HepG2 (cell line): Measurements from ENCODE around the gene IGFALS. TPM values are rescaled to one million over a fixed set of nuclear protein-coding genes. Genes with fewer than 3 reads are reported as not detected.

Experiments
- HNF4A ChIP-seq: sonication (generic); formaldehyde crosslinking; IDR thresholded peaks from 2 replicates; pipeline ENCODE4 v1.4.0; 2020; ENCODE audit warnings: missing genetic modification reagents
- HNRNPUL1 ChIP-seq: fragments of 200-400 bp; formaldehyde crosslinking; IDR thresholded peaks from 2 replicates; pipeline ENCODE4 v1.6.1; 2017; ENCODE audit warnings: low read depth, mild to moderate bottlenecking, low read length, moderate library complexity
- IRX3 ChIP-seq: sonication (generic); formaldehyde crosslinking; IDR thresholded peaks from 2 replicates; pipeline ENCODE4 v1.8.1; 2023; ENCODE audit warnings: mild to moderate bottlenecking, low read depth, missing genetic modification reagents, borderline replicate concordance
- KDM6A ChIP-seq: IDR thresholded peaks from 2 replicates; pipeline ENCODE4 v1.6.1; 2016; ENCODE audit warnings: low read depth
- MXD1 ChIP-seq: sonication (generic); formaldehyde crosslinking; IDR thresholded peaks from 2 replicates; pipeline ENCODE4 v1.4.0; 2020; ENCODE audit warnings: mild to moderate bottlenecking, missing genetic modification reagents
- NCOA5 ChIP-seq: sonication (generic); formaldehyde crosslinking; IDR thresholded peaks from 2 replicates; pipeline ENCODE4 v1.4.0; 2020; ENCODE audit warnings: missing genetic modification reagents
- PLRG1 ChIP-seq: fragments of 450-650 bp; conservative IDR thresholded peaks from 2 replicates; pipeline ENCODE4 v1.6.1; 2016
- U2AF1 ChIP-seq: fragments of 200-400 bp; formaldehyde crosslinking; optimal IDR thresholded peaks from 2 replicates; pipeline ENCODE3; 2017; ENCODE audit warnings: mild to moderate bottlenecking, low read depth, low read length
- YY1 ChIP-seq: IDR thresholded peaks from 2 replicates; pipeline ENCODE4 v1.6.1; 2011; ENCODE audit warnings: low read length, low read depth, moderate library complexity, mild to moderate bottlenecking; ENCODE audit not compliant: insufficient read depth, insufficient replicate concordance
- ZFX ChIP-seq: sonication (generic); formaldehyde crosslinking; IDR thresholded peaks from 2 replicates; pipeline ENCODE4 v1.4.0; 2020; ENCODE audit warnings: mild to moderate bottlenecking, low read depth, missing genetic modification reagents, moderate library complexity
- ZNF20 ChIP-seq: sonication (generic); formaldehyde crosslinking; IDR thresholded peaks from 2 replicates; pipeline ENCODE4 v1.4.0; 2020; ENCODE audit warnings: mild to moderate bottlenecking, moderate library complexity, missing genetic modification reagents
- ZNF33A ChIP-seq: sonication (generic); formaldehyde crosslinking; IDR thresholded peaks from 2 replicates; pipeline ENCODE4 v1.5.1; 2020; ENCODE audit warnings: missing genetic modification reagents, mild to moderate bottlenecking, moderate library complexity, borderline replicate concordance
- ZNF343 ChIP-seq: sonication (generic); formaldehyde crosslinking; IDR thresholded peaks from 2 replicates; pipeline ENCODE4 v1.4.0; 2020; ENCODE audit warnings: mild to moderate bottlenecking, missing genetic modification reagents
- ZNF441 ChIP-seq: sonication (generic); formaldehyde crosslinking; IDR thresholded peaks from 2 replicates; pipeline ENCODE4 v1.7.0; 2021; ENCODE audit warnings: missing genetic modification reagents, borderline replicate concordance
- polyA plus RNA-seq, 8 experiments: library from polyadenylated mRNA; depleted of rRNA in 3 of 8; stranded (reverse) in 7 of 8; unstranded in 1 of 8; fragments of >200 nt; fragmentation: Illumina TruSeq in 4 of 8; extraction: Trizol in 4 of 8; gene quantifications; 2 replicates each; pipeline versions ENCODE4 v1.2.1 to v1.2.3, GENCODE V29; 2011 to 2016; ENCODE audit warnings: low read depth in 4 of 8, missing spikeins in 1 of 8, mixed read lengths in 1 of 8; ENCODE audit not compliant: insufficient read depth in 1 of 8
- total RNA-seq, 5 experiments: library from RNA; depleted of rRNA; stranded (reverse); fragments of >200 nt; fragmentation: Illumina TruSeq; extraction: Trizol; gene quantifications; 2 replicates each; pipeline ENCODE4 v1.2.3, GENCODE V29; 2016; ENCODE audit warnings: low read depth in 1 of 5
- TF ChIP-seq, protein P1 (sequence below): sonication (generic); formaldehyde crosslinking; IDR thresholded peaks from 2 replicates; pipeline ENCODE4 v1.4.0; 2020; ENCODE audit warnings: mild to moderate bottlenecking, missing genetic modification reagents
- TF ChIP-seq, protein P2 (sequence below), 2 experiments: sonication (generic) in 1 of 2; formaldehyde crosslinking in 1 of 2; IDR thresholded peaks; 2 replicates each; pipeline versions ENCODE4 v1.4.0 to v1.6.1; 2016 to 2020; ENCODE audit warnings: borderline replicate concordance in 1 of 2, low read depth in 1 of 2, mild to moderate bottlenecking in 1 of 2, missing genetic modification reagents in 1 of 2
- TF ChIP-seq, protein P3 (sequence below): sonication (generic); formaldehyde crosslinking; IDR thresholded peaks from 2 replicates; pipeline ENCODE4 v1.4.0; 2020; ENCODE audit warnings: missing genetic modification reagents
- TF ChIP-seq, protein P4 (sequence below): sonication (generic); formaldehyde crosslinking; IDR thresholded peaks from 2 replicates; pipeline ENCODE4 v1.4.0; 2020; ENCODE audit warnings: missing genetic modification reagents

The IGFALS gene
- total and polyA plus RNA-seq, 2 of the 13 experiments (the other 11 are each of a cell fraction or from before 2014, with no cell fraction given): 0.34 to 2.4 TPM

GRCh38 chr16:1826691-1827573 is 33.4 kb upstream of the IGFALS start, which contains the start of the genes FAHD1 and HAGH (continued):
- TF ChIP-seq PLRG1 (no peak), HNRNPUL1 (no peak), YY1 (peak; percentile 92), KDM6A (no peak), NCOA5 (no peak), HNF4A (CRISPR knock-in tag) (peak; percentile 39; the same call in 1 of the 2 replicates), MXD1 (CRISPR knock-in tag) (peak; percentile 98), U2AF1 (no peak), ZNF33A (no peak), IRX3 (CRISPR knock-in tag) (0 out of 2 replicates have a peak, but pooled peaks have one; percentile 90), ZFX (peak; percentile 96), ZNF343 (CRISPR knock-in tag) (peak; percentile 68; the same call in 1 of the 2 replicates), ZNF20 (0 out of 2 replicates have a peak, but pooled peaks have one; percentile 56), ZNF441 (CRISPR knock-in tag) (peak; percentile 77; the same call in 1 of the 2 replicates)
- TF ChIP-seq, protein P1, sequence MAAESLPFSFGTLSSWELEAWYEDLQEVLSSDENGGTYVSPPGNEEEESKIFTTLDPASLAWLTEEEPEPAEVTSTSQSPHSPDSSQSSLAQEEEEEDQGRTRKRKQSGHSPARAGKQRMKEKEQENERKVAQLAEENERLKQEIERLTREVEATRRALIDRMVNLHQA (CRISPR knock-in tag): no peak
- TF ChIP-seq, protein P2, sequence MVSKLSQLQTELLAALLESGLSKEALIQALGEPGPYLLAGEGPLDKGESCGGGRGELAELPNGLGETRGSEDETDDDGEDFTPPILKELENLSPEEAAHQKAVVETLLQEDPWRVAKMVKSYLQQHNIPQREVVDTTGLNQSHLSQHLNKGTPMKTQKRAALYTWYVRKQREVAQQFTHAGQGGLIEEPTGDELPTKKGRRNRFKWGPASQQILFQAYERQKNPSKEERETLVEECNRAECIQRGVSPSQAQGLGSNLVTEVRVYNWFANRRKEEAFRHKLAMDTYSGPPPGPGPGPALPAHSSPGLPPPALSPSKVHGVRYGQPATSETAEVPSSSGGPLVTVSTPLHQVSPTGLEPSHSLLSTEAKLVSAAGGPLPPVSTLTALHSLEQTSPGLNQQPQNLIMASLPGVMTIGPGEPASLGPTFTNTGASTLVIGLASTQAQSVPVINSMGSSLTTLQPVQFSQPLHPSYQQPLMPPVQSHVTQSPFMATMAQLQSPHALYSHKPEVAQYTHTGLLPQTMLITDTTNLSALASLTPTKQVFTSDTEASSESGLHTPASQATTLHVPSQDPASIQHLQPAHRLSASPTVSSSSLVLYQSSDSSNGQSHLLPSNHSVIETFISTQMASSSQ (IDR thresholded peaks at IDR 0.05; ENCODE audit: low read depth): no peak; the same call in 1 of the 2 replicates
- TF ChIP-seq, protein P2 (CRISPR knock-in tag; IDR thresholded peaks at IDR 0.05; ENCODE audit: borderline replicate concordance): peak; percentile 84
- TF ChIP-seq, protein P3, sequence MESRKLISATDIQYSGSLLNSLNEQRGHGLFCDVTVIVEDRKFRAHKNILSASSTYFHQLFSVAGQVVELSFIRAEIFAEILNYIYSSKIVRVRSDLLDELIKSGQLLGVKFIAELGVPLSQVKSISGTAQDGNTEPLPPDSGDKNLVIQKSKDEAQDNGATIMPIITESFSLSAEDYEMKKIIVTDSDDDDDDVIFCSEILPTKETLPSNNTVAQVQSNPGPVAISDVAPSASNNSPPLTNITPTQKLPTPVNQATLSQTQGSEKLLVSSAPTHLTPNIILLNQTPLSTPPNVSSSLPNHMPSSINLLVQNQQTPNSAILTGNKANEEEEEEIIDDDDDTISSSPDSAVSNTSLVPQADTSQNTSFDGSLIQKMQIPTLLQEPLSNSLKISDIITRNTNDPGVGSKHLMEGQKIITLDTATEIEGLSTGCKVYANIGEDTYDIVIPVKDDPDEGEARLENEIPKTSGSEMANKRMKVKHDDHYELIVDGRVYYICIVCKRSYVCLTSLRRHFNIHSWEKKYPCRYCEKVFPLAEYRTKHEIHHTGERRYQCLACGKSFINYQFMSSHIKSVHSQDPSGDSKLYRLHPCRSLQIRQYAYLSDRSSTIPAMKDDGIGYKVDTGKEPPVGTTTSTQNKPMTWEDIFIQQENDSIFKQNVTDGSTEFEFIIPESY: peak; percentile 61; the same call in 1 of the 2 replicates
- TF ChIP-seq, protein P4, sequence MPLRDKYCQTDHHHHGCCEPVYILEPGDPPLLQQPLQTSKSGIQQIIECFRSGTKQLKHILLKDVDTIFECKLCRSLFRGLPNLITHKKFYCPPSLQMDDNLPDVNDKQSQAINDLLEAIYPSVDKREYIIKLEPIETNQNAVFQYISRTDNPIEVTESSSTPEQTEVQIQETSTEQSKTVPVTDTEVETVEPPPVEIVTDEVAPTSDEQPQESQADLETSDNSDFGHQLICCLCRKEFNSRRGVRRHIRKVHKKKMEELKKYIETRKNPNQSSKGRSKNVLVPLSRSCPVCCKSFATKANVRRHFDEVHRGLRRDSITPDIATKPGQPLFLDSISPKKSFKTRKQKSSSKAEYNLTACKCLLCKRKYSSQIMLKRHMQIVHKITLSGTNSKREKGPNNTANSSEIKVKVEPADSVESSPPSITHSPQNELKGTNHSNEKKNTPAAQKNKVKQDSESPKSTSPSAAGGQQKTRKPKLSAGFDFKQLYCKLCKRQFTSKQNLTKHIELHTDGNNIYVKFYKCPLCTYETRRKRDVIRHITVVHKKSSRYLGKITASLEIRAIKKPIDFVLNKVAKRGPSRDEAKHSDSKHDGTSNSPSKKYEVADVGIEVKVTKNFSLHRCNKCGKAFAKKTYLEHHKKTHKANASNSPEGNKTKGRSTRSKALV (CRISPR knock-in tag): peak; percentile 89; the same call in 1 of the 2 replicates
